ENCODE measurements around the gene EFCAB8.
"Not testable (repeated sequence)": the region's sequence is repeated elsewhere in the genome, so short reads cannot be mapped to it uniquely, and the experiment has no call there.

EFCAB8 gene

DNA sequence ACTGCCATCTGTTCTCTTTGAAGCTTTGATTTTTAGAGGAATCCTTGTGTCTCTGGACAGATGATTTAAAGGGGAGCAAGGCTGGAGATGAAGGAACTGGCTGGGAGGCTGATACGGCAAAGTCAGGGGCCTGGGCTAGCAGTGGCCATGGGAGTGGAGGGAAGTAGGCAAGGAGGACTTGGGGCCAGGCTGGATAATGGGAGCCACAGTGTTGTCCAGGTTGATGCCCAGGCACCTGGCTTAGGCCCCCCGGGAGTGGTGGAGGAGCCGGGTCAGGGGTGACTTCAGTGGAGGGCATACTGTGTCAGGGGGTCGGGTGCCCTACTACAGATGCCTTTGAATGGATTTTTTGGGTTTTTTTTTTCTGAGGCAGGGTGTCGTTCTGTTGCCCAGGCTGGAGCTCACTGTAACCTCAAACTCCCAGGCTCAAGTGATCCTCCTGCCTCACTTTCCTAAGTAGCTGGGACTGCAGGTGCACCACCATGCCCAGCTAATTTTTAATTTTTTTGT, 45.0 kb downstream of the EFCAB8 start:
- Histone ChIP-seq H3K4me3 (ENCODE audit: low read length) (no peak overlapping the region), H3K9me3 (ENCODE audit: insufficient read depth, low read depth, low read length) (no peaks in the 10 kb centered on the region), H3K27ac (ENCODE audit: low read length) (no peak overlapping the region), H3K27me3 (ENCODE audit: insufficient read depth, low read length) (no peaks in the 10 kb centered on the region), H3K4me1 (ENCODE audit: insufficient read depth, low read length) (no peaks in the 10 kb centered on the region), H3K9ac (ENCODE audit: low read depth, low read length) (no peak overlapping the region), H3K36me3 (ENCODE audit: insufficient read depth, low read depth, low read length) (no peaks in the 10 kb centered on the region)

DNA sequence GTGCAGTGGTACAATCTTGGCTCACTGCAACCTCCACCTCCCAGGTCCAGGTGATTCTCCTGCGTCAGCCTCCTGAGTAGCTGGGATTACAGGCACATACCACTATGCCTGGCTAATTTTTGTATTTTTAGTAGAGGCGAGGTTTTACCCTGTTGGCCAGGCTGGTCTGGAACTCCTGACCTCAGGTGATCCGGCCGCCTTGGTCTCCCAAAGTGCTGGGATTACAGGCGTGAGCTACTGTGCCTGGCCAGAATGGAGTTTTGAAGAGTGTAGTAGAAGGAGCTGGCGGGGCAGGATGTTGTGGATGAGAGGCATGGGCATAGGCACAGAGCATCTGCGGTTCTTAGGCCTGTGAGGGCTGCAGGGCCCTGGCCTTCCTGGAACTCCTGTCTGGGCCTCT, 46.0 kb downstream of the EFCAB8 start:
- H3K4me1 ChIP-seq (ENCODE audit: insufficient read depth, low read length); H3K9ac ChIP-seq (ENCODE audit: low read depth, low read length); H3K4me3 ChIP-seq (ENCODE audit: low read length); H3K9me3 ChIP-seq (ENCODE audit: insufficient read depth, low read depth, low read length); H3K27me3 ChIP-seq (ENCODE audit: insufficient read depth, low read length); H3K36me3 ChIP-seq (ENCODE audit: insufficient read depth, low read depth, low read length); H3K27ac ChIP-seq (ENCODE audit: low read length): not testable (repeated sequence)

DNA sequence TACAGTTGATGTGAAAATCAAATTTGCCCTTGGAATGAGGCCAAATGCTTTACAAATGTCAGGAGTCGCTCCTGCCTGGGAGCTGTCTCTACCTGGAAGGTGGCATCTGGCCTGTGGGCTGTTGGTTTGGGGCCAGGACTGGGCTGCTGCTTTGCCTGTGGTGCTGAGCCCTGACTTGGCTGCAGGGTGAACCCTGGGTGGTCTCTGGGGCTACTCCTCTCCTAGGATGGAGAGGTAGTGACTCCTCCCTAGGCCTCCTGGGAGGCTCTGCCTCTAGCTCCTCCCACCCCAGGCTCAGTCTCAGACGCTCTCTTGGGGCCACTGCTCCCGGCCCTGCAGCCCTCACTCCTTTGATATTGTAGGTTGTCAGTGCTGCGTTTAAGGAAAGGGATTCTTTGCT, 47.5 kb downstream of the EFCAB8 start:
- Histone ChIP-seq H3K9ac (ENCODE audit: low read depth, low read length) (no peak overlapping the region), H3K9me3 (ENCODE audit: insufficient read depth, low read depth, low read length) (no peaks in the 10 kb centered on the region), H3K36me3 (ENCODE audit: insufficient read depth, low read depth, low read length) (no peaks in the 10 kb centered on the region), H3K27ac (ENCODE audit: low read length) (no peak overlapping the region), H3K27me3 (ENCODE audit: insufficient read depth, low read length) (no peaks in the 10 kb centered on the region), H3K4me3 (ENCODE audit: low read length) (no peak overlapping the region), H3K4me1 (ENCODE audit: insufficient read depth, low read length) (no peaks in the 10 kb centered on the region)

DNA sequence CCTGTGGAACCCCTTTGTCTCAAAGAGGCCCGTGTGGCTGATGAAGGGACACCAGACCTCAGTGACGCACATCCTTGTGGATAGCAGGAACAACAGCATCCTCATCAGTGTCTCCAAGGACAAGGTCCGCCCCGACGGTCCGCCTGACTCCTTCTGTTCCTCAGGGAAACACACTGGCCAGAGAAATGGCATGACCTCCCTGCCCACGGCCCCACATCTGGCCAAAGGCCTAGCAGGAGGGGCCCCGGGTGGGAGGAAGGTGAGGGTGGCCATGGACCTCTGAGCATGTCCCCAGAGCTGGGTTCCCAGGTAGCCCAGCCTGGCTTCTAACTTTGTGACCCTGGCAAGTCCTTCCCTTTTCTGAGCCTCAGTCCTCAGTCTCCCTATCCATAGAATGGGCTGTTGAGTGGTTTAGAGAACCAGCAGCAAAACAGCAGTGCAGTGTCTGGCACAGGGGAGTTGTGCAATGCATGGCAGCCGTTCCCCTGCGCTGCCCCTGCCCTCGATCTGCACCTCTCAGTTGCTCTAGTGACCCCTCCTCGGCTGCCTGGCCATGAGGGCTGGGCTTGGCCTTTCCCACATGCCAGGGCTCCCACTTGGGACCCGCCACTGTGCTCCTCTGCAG, 48.3 kb downstream of the EFCAB8 start:
- no peaks in the 10 kb centered on the region for H3K36me3 ChIP-seq (ENCODE audit: insufficient read depth, low read depth, low read length)
- no peak overlapping the region for H3K4me3 ChIP-seq (ENCODE audit: low read length)
- no peaks in the 10 kb centered on the region for H3K27me3 ChIP-seq (ENCODE audit: insufficient read depth, low read length)
- H3K9ac ChIP-seq (ENCODE audit: low read depth, low read length): no peak overlapping the region
- no peaks in the 10 kb centered on the region for H3K4me1 ChIP-seq (ENCODE audit: insufficient read depth, low read length)
- H3K9me3 ChIP-seq (ENCODE audit: insufficient read depth, low read depth, low read length): no peaks in the 10 kb centered on the region
- H3K27ac ChIP-seq (ENCODE audit: low read length): no peak overlapping the region

DNA sequence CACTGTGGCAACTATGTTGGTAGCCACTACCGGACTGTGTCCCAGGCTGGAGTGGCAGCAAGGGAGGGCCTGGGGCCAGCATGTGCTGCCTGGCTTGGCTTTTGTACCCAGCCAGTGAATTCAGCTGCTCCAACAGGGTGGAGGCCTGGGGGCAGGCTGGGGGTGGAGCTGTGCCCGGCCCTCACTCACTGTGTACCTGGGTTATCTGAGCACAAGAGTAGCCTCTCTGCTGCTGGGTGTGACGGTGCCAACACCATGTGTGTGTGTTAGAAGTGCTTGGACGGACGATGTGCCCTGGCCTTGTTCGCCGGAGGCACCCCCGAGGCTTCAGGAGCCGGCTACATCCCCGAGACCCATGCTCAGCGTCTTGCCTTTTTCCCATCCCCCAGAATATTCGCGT, 49.2 kb downstream of the EFCAB8 start:
- Histone ChIP-seq H3K27me3 (ENCODE audit: insufficient read depth, low read length) (no peaks in the 10 kb centered on the region), H3K4me3 (ENCODE audit: low read length) (no peak overlapping the region), H3K36me3 (ENCODE audit: insufficient read depth, low read depth, low read length) (no peaks in the 10 kb centered on the region), H3K9me3 (ENCODE audit: insufficient read depth, low read depth, low read length) (no peaks in the 10 kb centered on the region), H3K9ac (ENCODE audit: low read depth, low read length) (no peak overlapping the region), H3K4me1 (ENCODE audit: insufficient read depth, low read length) (no peaks in the 10 kb centered on the region), H3K27ac (ENCODE audit: low read length) (no peak overlapping the region)

DNA sequence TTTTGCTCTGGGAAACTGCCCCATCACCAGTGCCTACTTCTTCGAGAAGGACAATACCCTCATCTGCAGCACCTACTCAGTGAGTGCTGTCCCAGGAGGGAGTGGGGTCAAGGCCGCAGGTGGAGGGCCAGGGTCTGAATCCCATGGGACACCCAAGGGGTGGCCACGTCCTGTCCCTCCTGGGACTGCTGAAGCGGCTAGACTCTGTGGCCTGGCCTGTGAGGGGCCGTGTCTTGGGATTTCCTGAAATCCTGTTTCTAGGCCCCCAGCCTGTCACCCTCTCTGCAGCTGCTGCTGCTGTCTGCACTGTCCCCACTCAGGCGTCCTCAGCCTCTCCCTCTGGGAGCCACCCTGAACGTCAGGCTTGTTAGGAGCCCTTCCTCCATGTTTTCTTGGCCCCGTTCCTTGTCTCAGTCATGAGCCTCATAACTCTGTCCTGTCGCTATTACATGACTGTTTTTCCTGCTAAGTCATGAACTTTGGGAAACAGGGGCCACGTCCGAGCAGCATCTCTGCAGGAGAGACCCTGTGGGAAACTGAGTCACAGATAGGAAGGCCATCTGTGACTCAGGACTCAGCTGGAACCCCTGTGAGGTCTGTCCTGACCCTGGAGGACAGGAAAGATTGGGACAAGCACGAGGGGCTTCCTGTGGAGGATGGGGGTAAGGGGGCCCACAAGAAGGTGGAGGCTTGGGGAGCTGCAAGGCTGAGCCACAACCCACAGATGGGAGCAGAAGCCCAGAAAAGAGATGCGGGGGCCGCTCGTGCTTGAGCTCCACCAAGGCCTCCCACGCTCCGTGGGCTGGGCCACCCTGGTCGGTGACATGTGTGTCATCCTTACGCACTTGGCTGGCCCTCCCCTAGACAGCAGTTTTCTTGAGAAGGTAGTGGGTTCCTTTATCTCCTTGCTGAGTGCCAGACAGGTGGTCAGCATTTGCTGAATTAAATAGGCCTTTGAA, 49.9 kb downstream of the EFCAB8 start:
- Histone ChIP-seq H3K4me3 (ENCODE audit: low read length) (no peak overlapping the region), H3K27ac (ENCODE audit: low read length) (no peak overlapping the region), H3K27me3 (ENCODE audit: insufficient read depth, low read length) (no peaks in the 10 kb centered on the region), H3K36me3 (ENCODE audit: insufficient read depth, low read depth, low read length) (no peaks in the 10 kb centered on the region), H3K9me3 (ENCODE audit: insufficient read depth, low read depth, low read length) (no peaks in the 10 kb centered on the region), H3K9ac (ENCODE audit: low read depth, low read length) (no peak overlapping the region), H3K4me1 (ENCODE audit: insufficient read depth, low read length) (no peaks in the 10 kb centered on the region)

DNA sequence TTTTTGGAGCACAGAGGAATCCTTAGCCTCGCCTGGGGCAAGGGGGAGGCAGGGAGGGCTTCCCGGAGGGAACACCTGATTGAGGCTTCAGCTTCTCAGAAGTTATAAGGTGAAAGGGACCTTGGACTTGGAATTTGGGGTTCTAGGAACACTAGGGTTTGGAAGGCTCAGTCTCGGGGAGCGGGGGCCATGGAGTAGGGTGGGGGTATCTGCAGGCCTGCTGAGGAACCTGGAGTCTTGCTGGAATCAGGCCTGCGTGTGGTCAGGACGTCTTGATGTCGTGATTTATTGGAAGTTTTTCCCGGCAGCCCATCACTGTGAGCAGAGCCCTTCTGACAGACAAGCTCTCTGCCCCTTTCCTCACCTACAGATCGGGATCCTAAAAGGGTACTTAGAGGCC, 50.7 kb downstream of the EFCAB8 start:
- no peaks in the 10 kb centered on the region for H3K27me3 ChIP-seq (ENCODE audit: insufficient read depth, low read length)
- no peak overlapping the region for H3K9ac ChIP-seq (ENCODE audit: low read depth, low read length)
- H3K36me3 ChIP-seq (ENCODE audit: insufficient read depth, low read depth, low read length): no peaks in the 10 kb centered on the region
- H3K27ac ChIP-seq (ENCODE audit: low read length): no peak overlapping the region
- no peak overlapping the region for H3K4me3 ChIP-seq (ENCODE audit: low read length)
- H3K4me1 ChIP-seq (ENCODE audit: insufficient read depth, low read length): no peaks in the 10 kb centered on the region
- H3K9me3 ChIP-seq (ENCODE audit: insufficient read depth, low read depth, low read length): no peaks in the 10 kb centered on the region

DNA sequence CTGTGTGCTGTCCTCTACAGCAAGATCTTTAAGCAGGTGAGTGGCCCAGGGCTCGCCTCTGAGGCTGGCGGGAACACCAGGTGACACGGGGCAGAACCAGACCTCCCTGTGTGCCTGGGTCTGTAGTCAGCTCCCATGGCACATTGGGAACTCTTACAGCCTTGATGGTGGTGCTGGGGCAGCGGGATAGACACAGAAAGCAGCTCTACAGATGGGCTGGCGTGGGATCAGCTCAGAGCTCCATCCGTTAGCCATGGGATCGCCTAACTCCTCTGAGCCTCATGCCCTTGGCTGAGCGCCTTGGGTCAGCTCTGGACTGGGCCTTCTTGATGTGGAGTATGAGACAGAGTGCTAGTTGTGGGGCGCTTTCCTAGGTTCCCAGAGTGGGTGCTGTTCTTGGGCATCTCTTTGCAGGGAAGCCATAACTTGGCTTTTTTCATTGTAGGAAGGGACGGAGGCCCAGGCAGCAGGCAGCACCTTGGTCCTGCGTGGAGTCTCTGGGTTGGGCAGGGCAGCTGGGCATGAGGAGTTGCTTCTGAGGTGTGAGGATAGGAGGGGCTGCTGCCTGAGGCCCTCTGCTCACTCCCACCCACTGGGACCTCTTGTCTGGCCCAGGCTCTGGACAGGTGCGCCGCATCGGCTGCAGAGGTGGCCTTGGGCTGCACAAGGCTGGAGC, 51.3 kb downstream of the EFCAB8 start:
- Histone ChIP-seq H3K27ac (ENCODE audit: low read length) (no peak overlapping the region), H3K4me3 (ENCODE audit: low read length) (no peak overlapping the region), H3K9ac (ENCODE audit: low read depth, low read length) (no peak overlapping the region), H3K9me3 (ENCODE audit: insufficient read depth, low read depth, low read length) (0 out of 2 replicates have a peak, but pooled peaks cover 3% of the 10 kb centered on the region), H3K27me3 (ENCODE audit: insufficient read depth, low read length) (no peaks in the 10 kb centered on the region), H3K4me1 (ENCODE audit: insufficient read depth, low read length) (no peaks in the 10 kb centered on the region), H3K36me3 (ENCODE audit: insufficient read depth, low read depth, low read length) (no peaks in the 10 kb centered on the region)

DNA sequence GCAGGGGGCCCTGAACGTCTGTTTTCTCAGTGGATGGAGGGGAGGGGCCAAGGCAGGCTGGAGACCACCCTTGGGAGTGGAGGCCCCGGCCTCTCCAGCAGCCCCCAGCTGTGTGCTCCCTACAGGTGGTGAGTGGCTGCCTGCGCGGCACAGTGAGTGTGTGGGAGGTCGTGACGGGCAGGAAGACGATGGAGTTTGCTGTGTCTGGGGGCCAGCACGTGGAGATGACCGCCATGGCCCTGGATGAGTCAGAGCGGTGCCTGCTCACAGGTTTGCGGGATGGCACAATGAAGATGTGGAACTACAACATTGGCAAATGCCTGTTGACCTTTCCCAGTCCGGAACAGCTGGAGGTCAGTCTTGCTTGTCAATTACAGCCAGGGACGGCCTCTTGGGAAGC, 52.6 kb downstream of the EFCAB8 start:
- Histone ChIP-seq H3K9ac (ENCODE audit: low read depth, low read length) (no peak overlapping the region), H3K9me3 (ENCODE audit: insufficient read depth, low read depth, low read length) (peaks cover 16% of the 10 kb centered on the region), H3K4me3 (ENCODE audit: low read length) (no peak overlapping the region), H3K36me3 (ENCODE audit: insufficient read depth, low read depth, low read length) (no peaks in the 10 kb centered on the region), H3K27me3 (ENCODE audit: insufficient read depth, low read length) (no peaks in the 10 kb centered on the region), H3K4me1 (ENCODE audit: insufficient read depth, low read length) (no peaks in the 10 kb centered on the region), H3K27ac (ENCODE audit: low read length) (no peak overlapping the region)

DNA sequence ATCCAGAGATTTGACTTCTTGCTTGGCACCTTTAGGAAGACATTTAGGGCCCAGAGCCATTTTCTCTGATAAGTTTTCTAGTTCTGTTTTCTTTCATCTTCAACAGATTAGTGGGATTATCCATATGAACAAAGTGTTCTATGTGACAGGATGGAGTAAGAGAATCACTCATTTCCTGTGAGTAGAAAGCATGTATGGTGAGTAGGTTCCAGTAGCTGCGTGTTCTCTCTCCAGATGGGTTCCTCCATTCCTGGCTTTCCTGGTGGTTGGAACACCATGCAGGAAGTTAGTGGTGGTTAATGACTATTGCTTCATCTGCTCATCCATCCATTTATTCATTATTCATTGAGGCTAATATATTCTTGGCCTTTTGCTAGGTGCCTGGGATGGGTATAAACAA, 54.0 kb downstream of the EFCAB8 start:
- H3K27ac ChIP-seq (ENCODE audit: low read length): no peak overlapping the region
- no peaks in the 10 kb centered on the region for H3K4me1 ChIP-seq (ENCODE audit: insufficient read depth, low read length)
- H3K9ac ChIP-seq (ENCODE audit: low read depth, low read length): no peak overlapping the region
- H3K9me3 ChIP-seq (ENCODE audit: insufficient read depth, low read depth, low read length): peaks cover 17% of the 10 kb centered on the region
- H3K27me3 ChIP-seq (ENCODE audit: insufficient read depth, low read length): no peaks in the 10 kb centered on the region
- H3K4me3 ChIP-seq (ENCODE audit: low read length): no peak overlapping the region
- H3K36me3 ChIP-seq (ENCODE audit: insufficient read depth, low read depth, low read length): no peaks in the 10 kb centered on the region

DNA sequence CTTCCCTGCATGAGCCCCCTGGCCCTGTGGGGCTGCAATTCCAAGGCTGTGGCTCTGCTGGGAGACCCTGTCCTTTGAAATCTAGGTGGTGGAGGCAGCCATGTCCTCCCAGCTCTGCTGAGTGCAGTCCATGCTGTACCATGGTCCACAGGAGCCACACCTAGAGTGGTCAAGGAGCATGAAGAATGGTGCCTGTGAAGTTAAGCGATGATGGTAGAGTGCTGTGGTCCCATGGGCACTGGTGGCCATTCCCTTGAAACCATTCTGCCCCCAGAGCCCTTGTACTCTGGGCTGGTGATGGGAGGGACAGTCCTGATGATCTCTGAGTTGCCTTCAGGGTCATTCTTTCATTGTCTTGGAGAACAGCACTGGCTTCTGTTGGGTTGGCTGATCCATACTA, 55.3 kb downstream of the EFCAB8 start:
- H3K27ac ChIP-seq (ENCODE audit: low read length): no peak overlapping the region
- H3K9ac ChIP-seq (ENCODE audit: low read depth, low read length): no peak overlapping the region
- H3K36me3 ChIP-seq (ENCODE audit: insufficient read depth, low read depth, low read length): no peaks in the 10 kb centered on the region
- H3K27me3 ChIP-seq (ENCODE audit: insufficient read depth, low read length): no peaks in the 10 kb centered on the region
- no peaks in the 10 kb centered on the region for H3K4me1 ChIP-seq (ENCODE audit: insufficient read depth, low read length)
- no peak overlapping the region for H3K4me3 ChIP-seq (ENCODE audit: low read length)
- H3K9me3 ChIP-seq (ENCODE audit: insufficient read depth, low read depth, low read length): peaks cover 17% of the 10 kb centered on the region
